GM19467 (cell line): Measurements from ENCODE around the gene CCNDBP1.
"Not testable (repeated sequence)": the region's sequence is repeated elsewhere in the genome, so short reads cannot be mapped to it uniquely, and the experiment has no call there.

Source experiments
- ATAC-seq: cut with Tn5 transposase; IDR thresholded peaks from one replicate; pipeline ENCODE4 v1.9.1; 2021; ENCODE audit warnings: mild to moderate bottlenecking, moderate library complexity; ENCODE audit not compliant: unreplicated experiment

CCNDBP1 gene

GRCh38 chr15:43190178-43190577, 5.0 kb downstream of the CCNDBP1 start:
- ATAC-seq, result no peak

- no peak for ATAC-seq
Observed at GRCh38 chr15:43193710-43194109, 8.5 kb downstream of the CCNDBP1 start.

GRCh38 chr15:43194795-43195194, 9.6 kb downstream of the CCNDBP1 start:
- ATAC-seq, result no peak

GRCh38 chr15:43196760-43197548, 11.8 kb downstream of the CCNDBP1 start:
- no peak for ATAC-seq

- not testable (repeated sequence) for ATAC-seq
Observed at GRCh38 chr15:43197773-43198172, 12.6 kb downstream of the CCNDBP1 start.

GRCh38 chr15:43198556-43198955, 13.4 kb downstream of the CCNDBP1 start:
- not testable (repeated sequence) for ATAC-seq

- no peak for ATAC-seq
Observed at GRCh38 chr15:43198992-43199391, 13.8 kb downstream of the CCNDBP1 start.

GRCh38 chr15:43199945-43200488, 14.8 kb downstream of the CCNDBP1 start:
- ATAC-seq, result no peak

GRCh38 chr15:43204016-43204901, 19.1 kb downstream of the CCNDBP1 start:
- no peak for ATAC-seq

- no peak for ATAC-seq
Observed at GRCh38 chr15:43206054-43206453, 20.9 kb downstream of the CCNDBP1 start.

GRCh38 chr15:43207024-43207423, 21.8 kb downstream of the CCNDBP1 start:
- ATAC-seq, result no peak

GRCh38 chr15:43208052-43209002, 23.1 kb downstream of the CCNDBP1 start:
- no peak for ATAC-seq

- ATAC-seq, result no peak
Observed at GRCh38 chr15:43209059-43209824, 24.0 kb downstream of the CCNDBP1 start.

- no peak for ATAC-seq
Observed at GRCh38 chr15:43210172-43210745, 25.1 kb downstream of the CCNDBP1 start.

- ATAC-seq, result no peak
Observed at GRCh38 chr15:43210807-43211206, 25.6 kb downstream of the CCNDBP1 start.

GRCh38 chr15:43211224-43211735, 26.1 kb downstream of the CCNDBP1 start:
- no peak for ATAC-seq

- no peak for ATAC-seq
Observed at GRCh38 chr15:43212299-43212698, 27.1 kb downstream of the CCNDBP1 start.

GRCh38 chr15:43212951-43213350, 27.7 kb downstream of the CCNDBP1 start:
- ATAC-seq, result no peak

- no peak for ATAC-seq
Observed at GRCh38 chr15:43213466-43213865, 28.3 kb downstream of the CCNDBP1 start.
